Naive B cell (primary cell): ENCODE measurements around the gene PRKAG2. TPM values are rescaled to one million over a fixed set of nuclear protein-coding genes. Genes with fewer than 3 reads are reported as not detected.

ENCODE experiments used
- ATAC-seq, 2 donors: fragments of 150-1000 bp; cut with Tn5 transposase; 2 replicates each; pipeline ENCODE4 v1.10.0; 2021; ENCODE audit warnings: low read depth in 2 of 2, mild to moderate bottlenecking in 2 of 2, moderate library complexity in 2 of 2
- DNase-seq: peaks from one replicate; pipeline ENCODE4 v3.0.0; 2022
- H3K27ac Mint-ChIP-seq, 6 donors: one replicate each; pipeline ENCODE4 v1.8.0; 2020 to 2022; ENCODE audit warnings: mild to moderate bottlenecking in 6 of 6, mixed read lengths in 6 of 6, moderate library complexity in 5 of 6, inconsistent platforms in 2 of 6
- H3K27me3 Mint-ChIP-seq, 3 donors: one replicate each; pipeline ENCODE4 v1.8.0; 2021 to 2022; ENCODE audit warnings: mixed read lengths in 3 of 3, mild to moderate bottlenecking in 1 of 3
- H3K36me3 Mint-ChIP-seq, 2 donors: one replicate each; pipeline ENCODE4 v1.8.0; 2020 to 2022; ENCODE audit warnings: mixed read lengths in 2 of 2, inconsistent platforms in 1 of 2, mild to moderate bottlenecking in 1 of 2
- H3K4me1 Mint-ChIP-seq, 3 donors: one replicate each; pipeline ENCODE4 v1.8.0; 2020 to 2022; ENCODE audit warnings: mixed read lengths in 3 of 3, inconsistent platforms in 1 of 3, mild to moderate bottlenecking in 1 of 3, moderate library complexity in 1 of 3
- H3K4me3 Mint-ChIP-seq, 8 donors: one replicate each; pipeline ENCODE4 v1.8.0; 2020 to 2022; ENCODE audit warnings: mild to moderate bottlenecking in 8 of 8, mixed read lengths in 8 of 8, moderate library complexity in 8 of 8, inconsistent platforms in 2 of 8
- H3K9me3 Mint-ChIP-seq, 7 donors: one replicate each; pipeline ENCODE4 v1.8.0; 2020 to 2022; ENCODE audit warnings: mixed read lengths in 7 of 7, mild to moderate bottlenecking in 5 of 7, inconsistent platforms in 2 of 7, moderate library complexity in 1 of 7
- polyA plus RNA-seq, 6 donors: library from polyadenylated mRNA; unstranded; fragments of 300-500 nt; fragmentation: Illumina TruSeq; gene quantifications; one replicate each; pipeline ENCODE4 v1.2.3, GENCODE V29; 2021; ENCODE audit warnings: low read depth in 6 of 6

The PRKAG2 gene
- polyA plus RNA-seq, 6 donors from 2014 or later = 16.2 to 25.4 (median 20.0) TPM

GRCh38 chr7:151856098-151856497, 20.8 kb downstream of the PRKAG2 start:
- H3K27me3 Mint-ChIP-seq = no peaks in the 10 kb centered on the region
- no peak overlapping the region for H3K4me3 Mint-ChIP-seq
- ATAC-seq (no peak), DNase-seq (no peak)
- no peaks in the 10 kb centered on the region for H3K36me3 Mint-ChIP-seq
- H3K27ac Mint-ChIP-seq = no peak overlapping the region
- no peaks in the 10 kb centered on the region for H3K9me3 Mint-ChIP-seq
- peaks cover 24 to 41% (median 25%) of the 10 kb centered on the region in 3 donors for H3K4me1 Mint-ChIP-seq

- DNase-seq (no peak), ATAC-seq (no peak)
- peaks cover 27 to 55% (median 39%) of the 10 kb centered on the region in 3 donors for H3K4me1 Mint-ChIP-seq
- H3K27me3 Mint-ChIP-seq = no peaks in the 10 kb centered on the region
- H3K4me3 Mint-ChIP-seq = peak overlapping the region in 1 of 8 donors; percentile 30
- no peaks in the 10 kb centered on the region for H3K9me3 Mint-ChIP-seq
- no peaks in the 10 kb centered on the region for H3K36me3 Mint-ChIP-seq
- no peak overlapping the region for H3K27ac Mint-ChIP-seq
Measured at GRCh38 chr7:151854720-151855071, 22.2 kb downstream of the PRKAG2 start.

GRCh38 chr7:151853896-151854719, 22.8 kb downstream of the PRKAG2 start:
- DNase-seq (no peak), ATAC-seq (no peak)
- Mint-ChIP-seq H3K9me3 (no peaks in the 10 kb centered on the region), H3K4me3 (peak overlapping the region in 1 of 8 donors; percentile 30), H3K27me3 (no peaks in the 10 kb centered on the region), H3K4me1 (peaks cover 27 to 59% (median 42%) of the 10 kb centered on the region in 3 donors), H3K27ac (peak overlapping the region in 4 of 6 donors; percentile 30 to 78 (median 36)), H3K36me3 (no peaks in the 10 kb centered on the region)

- Mint-ChIP-seq H3K27me3 (no peaks in the 10 kb centered on the region), H3K27ac (peak overlapping the region in 3 of 6 donors; percentile 30 to 78 (median 67)), H3K9me3 (no peaks in the 10 kb centered on the region), H3K4me3 (peak overlapping the region in 7 of 8 donors; percentile 43 to 93 (median 51)), H3K36me3 (no peaks in the 10 kb centered on the region), H3K4me1 (peaks cover 27 to 59% (median 42%) of the 10 kb centered on the region in 3 donors)
- DNase-seq (no peak), ATAC-seq (no peak)
Measured at GRCh38 chr7:151852486-151853396, 24.2 kb downstream of the PRKAG2 start.

GRCh38 chr7:151851782-151852181, 25.1 kb downstream of the PRKAG2 start:
- H3K9me3 Mint-ChIP-seq = no peaks in the 10 kb centered on the region
- peak overlapping the region; percentile 68 to 93 (median 87) for H3K4me3 Mint-ChIP-seq
- ATAC-seq (peak; percentile 9 to 16), DNase-seq (no peak)
- H3K36me3 Mint-ChIP-seq = no peaks in the 10 kb centered on the region
- peaks cover 23 to 55% (median 42%) of the 10 kb centered on the region in 3 donors for H3K4me1 Mint-ChIP-seq
- H3K27me3 Mint-ChIP-seq = no peaks in the 10 kb centered on the region
- peak overlapping the region; percentile 78 to 95 (median 94) for H3K27ac Mint-ChIP-seq

GRCh38 chr7:151851145-151851751, 25.7 kb downstream of the PRKAG2 start:
- no peaks in the 10 kb centered on the region for H3K9me3 Mint-ChIP-seq
- H3K27me3 Mint-ChIP-seq = no peaks in the 10 kb centered on the region
- no peaks in the 10 kb centered on the region for H3K36me3 Mint-ChIP-seq
- DNase-seq = peak; percentile 66
- H3K4me3 Mint-ChIP-seq = peak overlapping the region; percentile 68 to 93 (median 87)
- ATAC-seq = peak; percentile 74 to 75
- peak overlapping the region; percentile 78 to 95 (median 94) for H3K27ac Mint-ChIP-seq
- peaks cover 20 to 50% (median 40%) of the 10 kb centered on the region in 3 donors for H3K4me1 Mint-ChIP-seq

- DNase-seq = no peak
- Mint-ChIP-seq H3K9me3 (no peaks in the 10 kb centered on the region), H3K4me1 (peaks cover 20 to 48% (median 40%) of the 10 kb centered on the region in 3 donors), H3K27ac (peak overlapping the region; percentile 78 to 95 (median 92)), H3K4me3 (peak overlapping the region; percentile 68 to 93 (median 87)), H3K27me3 (no peaks in the 10 kb centered on the region), H3K36me3 (no peaks in the 10 kb centered on the region)
- no peak for ATAC-seq
Measured at GRCh38 chr7:151850491-151851124, 26.3 kb downstream of the PRKAG2 start.

GRCh38 chr7:151849879-151850260, 27.0 kb downstream of the PRKAG2 start:
- ATAC-seq (no peak), DNase-seq (no peak)
- Mint-ChIP-seq H3K27ac (peak overlapping the region in 2 of 6 donors; percentile 61 to 90), H3K27me3 (no peaks in the 10 kb centered on the region), H3K36me3 (no peaks in the 10 kb centered on the region), H3K4me1 (peaks cover 24 to 48% (median 40%) of the 10 kb centered on the region in 3 donors), H3K9me3 (no peaks in the 10 kb centered on the region), H3K4me3 (peak overlapping the region in 4 of 8 donors; percentile 29 to 93 (median 65))

GRCh38 chr7:151849008-151849878, 27.7 kb downstream of the PRKAG2 start:
- H3K27ac Mint-ChIP-seq = peak overlapping the region in 1 of 6 donors; percentile 90
- peak overlapping the region in 2 of 8 donors; percentile 29 to 83 for H3K4me3 Mint-ChIP-seq

GRCh38 chr7:151847681-151848081, 29.2 kb downstream of the PRKAG2 start:
- no peak for DNase-seq
- Mint-ChIP-seq H3K36me3 (no peaks in the 10 kb centered on the region), H3K4me1 (peaks cover 19 to 34% (median 33%) of the 10 kb centered on the region in 3 donors), H3K4me3 (no peak overlapping the region), H3K9me3 (no peaks in the 10 kb centered on the region), H3K27me3 (no peaks in the 10 kb centered on the region), H3K27ac (peak overlapping the region in 1 of 6 donors; percentile 44)
- no peak for ATAC-seq

More at GRCh38 chr7:151849008-151849878, 27.7 kb downstream of the PRKAG2 start:
- no peak for DNase-seq
- ATAC-seq = no peak
- Mint-ChIP-seq H3K9me3 (no peaks in the 10 kb centered on the region), H3K4me1 (peaks cover 24 to 46% (median 40%) of the 10 kb centered on the region in 3 donors), H3K27me3 (no peaks in the 10 kb centered on the region), H3K36me3 (no peaks in the 10 kb centered on the region)

GRCh38 chr7:151847136-151847535, 29.8 kb downstream of the PRKAG2 start:
- ATAC-seq (no peak), DNase-seq (no peak)
- no peak overlapping the region for H3K4me3 Mint-ChIP-seq
- no peaks in the 10 kb centered on the region for H3K36me3 Mint-ChIP-seq
- peaks cover 16 to 28% (median 28%) of the 10 kb centered on the region in 3 donors for H3K4me1 Mint-ChIP-seq
- H3K9me3 Mint-ChIP-seq = no peaks in the 10 kb centered on the region
- H3K27ac Mint-ChIP-seq = no peak overlapping the region
- H3K27me3 Mint-ChIP-seq = no peaks in the 10 kb centered on the region
